Peyer's patch (tissue), 4 donors: ENCODE measurements around the gene JOSD2.

Source experiments
- CTCF ChIP-seq, 6 experiments: fragments of 450-650 bp in 4 of 6; fragments of 200-600 bp in 2 of 6; sonication (generic) in 1 of 6; IDR thresholded peaks; one replicate each; pipeline ENCODE4 v1.5.1; 2017 to 2019; ENCODE audit warnings: antibody characterized with exemption in 6 of 6, mild to moderate bottlenecking in 3 of 6, moderate library complexity in 1 of 6
- POLR2A ChIP-seq, 2 donors: fragments of 450-650 bp; IDR thresholded peaks; one replicate each; pipeline ENCODE4 v1.5.1; 2017; ENCODE audit warnings: antibody characterized with exemption in 2 of 2, mild to moderate bottlenecking in 2 of 2, moderate library complexity in 2 of 2

- TF ChIP-seq CTCF (IDR thresholded peaks at IDR 0.05) (no peak), POLR2A (IDR thresholded peaks at IDR 0.05) (no peak)
Observed at GRCh38 chr19:50520822-50521465, 10.0 kb upstream of the JOSD2 start.
